ENCODE measurements around the gene HOXD9.

GRCh38 chr2:176081837-176082524 lies 40.5 kb upstream of the HOXD9 start:
- no peak for TF ChIP-seq CTCF (IDR thresholded peaks at IDR 0.05; ENCODE audit: low read depth, low read length)
- no peak for TF ChIP-seq MYC (IDR thresholded peaks at IDR 0.05; ENCODE audit: low read depth, low read length)
